ENCODE results near the gene RNPEP.

The RNPEP gene

DNA sequence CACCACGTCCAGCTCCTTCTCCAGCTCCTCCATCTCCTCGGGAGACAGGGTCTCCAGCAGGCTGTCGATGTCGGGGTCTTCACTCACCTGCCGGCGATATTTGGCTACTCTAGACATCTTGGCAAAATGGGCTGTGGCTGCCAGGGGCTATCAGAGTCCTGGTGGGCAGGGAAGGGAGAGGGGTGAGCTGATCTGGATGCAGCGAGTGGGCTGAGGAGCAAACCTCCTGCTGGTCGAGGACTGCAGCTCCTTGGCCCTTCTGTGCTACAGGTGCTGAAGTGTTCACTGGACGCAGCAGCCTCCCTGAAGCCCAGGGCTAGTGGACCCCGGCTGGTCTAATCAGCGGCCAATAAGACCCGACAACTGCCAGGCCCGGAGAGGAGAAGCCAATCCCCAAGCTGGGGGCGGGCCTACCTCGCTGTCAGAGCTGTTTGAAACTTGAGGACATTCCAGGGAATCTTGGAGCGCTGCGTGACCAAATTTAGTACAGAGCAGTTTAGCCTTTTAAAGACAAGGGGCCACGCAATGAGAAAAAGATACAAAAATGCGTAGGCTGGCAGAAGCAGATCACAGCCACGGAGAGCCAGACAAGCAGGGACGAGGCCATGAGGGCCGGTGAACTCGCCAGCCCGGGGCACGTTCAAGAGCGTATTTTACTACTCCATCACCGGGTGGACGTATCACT, 36.1 kb upstream of the RNPEP start, which contains the start of gene LMOD1:
LMOD1 (minus strand) TSS at position 325 of the 685 bp plus-strand sequence; CDS start at position 117, 208 bp downstream.
- Histone ChIP-seq H3K79me2 (ENCODE audit: control insufficient read depth, low read length) (no peaks in the 10 kb centered on the region), H3K9me2 (replicated peaks; ENCODE audit: control insufficient read depth, low read length) (no peaks in the 10 kb centered on the region), H3K4me2 (ENCODE audit: low read length) (no peak within 1 kb of the TSS), H3K27me3 (ENCODE audit: control insufficient read depth, low read length) (peaks cover 45% of the 10 kb centered on the region), H3F3A (ENCODE audit: control insufficient read depth, insufficient read depth) (no peaks in the 10 kb centered on the region), H3K36me3 (ENCODE audit: control insufficient read depth, low read length) (no peaks in the 10 kb centered on the region), H3K27ac (ENCODE audit: low read depth, low read length) (no peak within 1 kb of the TSS), H3K4me3 (ENCODE audit: low read length) (no peak within 1 kb of the TSS), H3K9me3 (ENCODE audit: control insufficient read depth, insufficient read depth, low read length) (no peaks in the 10 kb centered on the region), H3K4me1 (ENCODE audit: control insufficient read depth, low read length) (no peaks in the 10 kb centered on the region), H4K20me1 (ENCODE audit: control insufficient read depth, insufficient read depth, low read depth, low read length) (no peaks in the 10 kb centered on the region)
- TF ChIP-seq, protein P1, sequence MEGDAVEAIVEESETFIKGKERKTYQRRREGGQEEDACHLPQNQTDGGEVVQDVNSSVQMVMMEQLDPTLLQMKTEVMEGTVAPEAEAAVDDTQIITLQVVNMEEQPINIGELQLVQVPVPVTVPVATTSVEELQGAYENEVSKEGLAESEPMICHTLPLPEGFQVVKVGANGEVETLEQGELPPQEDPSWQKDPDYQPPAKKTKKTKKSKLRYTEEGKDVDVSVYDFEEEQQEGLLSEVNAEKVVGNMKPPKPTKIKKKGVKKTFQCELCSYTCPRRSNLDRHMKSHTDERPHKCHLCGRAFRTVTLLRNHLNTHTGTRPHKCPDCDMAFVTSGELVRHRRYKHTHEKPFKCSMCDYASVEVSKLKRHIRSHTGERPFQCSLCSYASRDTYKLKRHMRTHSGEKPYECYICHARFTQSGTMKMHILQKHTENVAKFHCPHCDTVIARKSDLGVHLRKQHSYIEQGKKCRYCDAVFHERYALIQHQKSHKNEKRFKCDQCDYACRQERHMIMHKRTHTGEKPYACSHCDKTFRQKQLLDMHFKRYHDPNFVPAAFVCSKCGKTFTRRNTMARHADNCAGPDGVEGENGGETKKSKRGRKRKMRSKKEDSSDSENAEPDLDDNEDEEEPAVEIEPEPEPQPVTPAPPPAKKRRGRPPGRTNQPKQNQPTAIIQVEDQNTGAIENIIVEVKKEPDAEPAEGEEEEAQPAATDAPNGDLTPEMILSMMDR (IDR thresholded peaks at IDR 0.05; ENCODE audit: low read depth, low read length, poor library complexity, severe bottlenecking) = no peak
- TF ChIP-seq EZH2phosphoT487 (IDR thresholded peaks at IDR 0.05; ENCODE audit: borderline replicate concordance, low read length) = 0 out of 2 replicates have a peak, but pooled peaks have one; percentile 81

DNA sequence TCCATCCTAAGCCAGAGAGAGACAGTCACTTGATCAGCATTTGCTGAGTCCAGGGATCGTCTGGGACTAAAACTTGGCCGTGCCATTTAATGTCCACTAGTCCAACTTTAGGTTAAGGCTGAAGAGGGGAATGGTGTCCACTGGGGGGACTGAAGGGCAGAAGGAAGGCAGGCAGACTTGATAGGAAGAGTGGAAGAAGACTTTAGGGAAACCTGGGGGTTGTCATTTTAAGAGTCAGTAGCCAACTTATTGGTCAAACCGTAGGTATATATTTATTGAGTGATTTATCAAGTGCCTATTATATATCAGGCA, 34.8 kb upstream of the RNPEP start:
- no peak overlapping the region for H3K4me2 ChIP-seq (ENCODE audit: low read length)
- H3K79me2 ChIP-seq (ENCODE audit: control insufficient read depth, low read length) = no peaks in the 10 kb centered on the region
- no peaks in the 10 kb centered on the region for H3F3A ChIP-seq (ENCODE audit: control insufficient read depth, insufficient read depth)
- no peaks in the 10 kb centered on the region for H4K20me1 ChIP-seq (ENCODE audit: control insufficient read depth, insufficient read depth, low read depth, low read length)
- no peaks in the 10 kb centered on the region for H3K36me3 ChIP-seq (ENCODE audit: control insufficient read depth, low read length)
- no peaks in the 10 kb centered on the region for H3K9me2 ChIP-seq (replicated peaks; ENCODE audit: control insufficient read depth, low read length)
- peaks cover 45% of the 10 kb centered on the region for H3K27me3 ChIP-seq (ENCODE audit: control insufficient read depth, low read length)
- TF ChIP-seq EZH2phosphoT487 (IDR thresholded peaks at IDR 0.05; ENCODE audit: borderline replicate concordance, low read length) = no peak
- TF ChIP-seq, protein P1 (IDR thresholded peaks at IDR 0.05; ENCODE audit: low read depth, low read length, poor library complexity, severe bottlenecking) = no peak
- no peaks in the 10 kb centered on the region for H3K9me3 ChIP-seq (ENCODE audit: control insufficient read depth, insufficient read depth, low read length)
- H3K4me1 ChIP-seq (ENCODE audit: control insufficient read depth, low read length) = no peaks in the 10 kb centered on the region
- H3K4me3 ChIP-seq (ENCODE audit: low read length) = no peak overlapping the region
- no peak overlapping the region for H3K27ac ChIP-seq (ENCODE audit: low read depth, low read length)

DNA sequence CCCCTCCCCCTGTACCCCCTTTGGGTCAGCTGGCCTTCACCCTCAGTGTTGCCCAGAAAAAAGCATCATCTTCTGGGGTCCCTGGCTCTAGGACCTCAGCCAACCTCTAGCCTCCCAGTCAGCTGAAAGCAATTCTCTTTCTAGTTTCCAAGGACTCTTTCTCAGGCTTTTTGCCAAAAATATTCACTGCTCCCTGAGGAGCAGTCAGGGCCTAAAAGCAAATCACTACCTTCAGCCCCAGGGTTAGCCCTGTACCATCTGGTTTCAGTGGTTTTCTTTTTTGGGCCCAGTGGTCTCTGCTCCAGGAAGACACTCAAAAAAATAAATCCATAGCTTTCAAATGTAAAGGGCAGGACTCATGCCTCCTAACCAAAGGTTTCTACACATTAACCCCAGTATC, 33.0 kb upstream of the RNPEP start:
- Histone ChIP-seq H3K4me3 (ENCODE audit: low read length) (no peak overlapping the region), H3K9me2 (replicated peaks; ENCODE audit: control insufficient read depth, low read length) (no peaks in the 10 kb centered on the region), H3K27ac (ENCODE audit: low read depth, low read length) (no peak overlapping the region), H4K20me1 (ENCODE audit: control insufficient read depth, insufficient read depth, low read depth, low read length) (no peaks in the 10 kb centered on the region), H3K79me2 (ENCODE audit: control insufficient read depth, low read length) (peaks cover 3% of the 10 kb centered on the region), H3K4me1 (ENCODE audit: control insufficient read depth, low read length) (peaks cover 3% of the 10 kb centered on the region), H3F3A (ENCODE audit: control insufficient read depth, insufficient read depth) (no peaks in the 10 kb centered on the region), H3K4me2 (ENCODE audit: low read length) (no peak overlapping the region), H3K27me3 (ENCODE audit: control insufficient read depth, low read length) (peaks cover 37% of the 10 kb centered on the region), H3K36me3 (ENCODE audit: control insufficient read depth, low read length) (no peaks in the 10 kb centered on the region), H3K9me3 (ENCODE audit: control insufficient read depth, insufficient read depth, low read length) (no peaks in the 10 kb centered on the region)
- TF ChIP-seq, protein P1 (IDR thresholded peaks at IDR 0.05; ENCODE audit: low read depth, low read length, poor library complexity, severe bottlenecking) = no peak
- TF ChIP-seq EZH2phosphoT487 (IDR thresholded peaks at IDR 0.05; ENCODE audit: borderline replicate concordance, low read length) = no peak

Measured in DOHH2 (cell line).